ENCODE results near the gene VWF.

GRCh38 chr12:6148061-6148460 is 23.6 kb upstream of the VWF start:
- no peak for TF ChIP-seq CTCF (IDR thresholded peaks at IDR 0.05)
- no peak for TF ChIP-seq POLR2A (IDR thresholded peaks at IDR 0.05)
